ENCODE results near the gene TRIO.

The TRIO gene

GRCh38 chr5:14156650-14157492 is 13.7 kb downstream of the TRIO start:
- H3K4me3 ChIP-seq (ENCODE audit: control insufficient read depth, low read depth, low read length) = peak overlapping the region; percentile 32
- peak; percentile 99 for DNase-seq (ENCODE audit: low read depth)
- TF ChIP-seq CTCF (conservative IDR thresholded peaks at IDR 0.05; ENCODE audit: control insufficient read depth, insufficient read depth, low read depth, low read length) = no peak

GRCh38 chr5:14157493-14157782 is 14.3 kb downstream of the TRIO start:
- H3K4me3 ChIP-seq (ENCODE audit: control insufficient read depth, low read depth, low read length) = peak overlapping the region; percentile 10
- DNase-seq (ENCODE audit: low read depth) = no peak
- TF ChIP-seq CTCF (conservative IDR thresholded peaks at IDR 0.05; ENCODE audit: control insufficient read depth, insufficient read depth, low read depth, low read length) = no peak

GRCh38 chr5:14158890-14159666 is 15.9 kb downstream of the TRIO start:
- H3K4me3 ChIP-seq (ENCODE audit: control insufficient read depth, low read depth, low read length) = no peak overlapping the region
- TF ChIP-seq CTCF (conservative IDR thresholded peaks at IDR 0.05; ENCODE audit: control insufficient read depth, insufficient read depth, low read depth, low read length) = no peak
- DNase-seq (ENCODE audit: low read depth) = no peak

- TF ChIP-seq CTCF (conservative IDR thresholded peaks at IDR 0.05; ENCODE audit: control insufficient read depth, insufficient read depth, low read depth, low read length) = no peak
- H3K4me3 ChIP-seq (ENCODE audit: control insufficient read depth, low read depth, low read length) = no peak overlapping the region
- DNase-seq (ENCODE audit: low read depth) = no peak
Observed at GRCh38 chr5:14161825-14162556, 18.8 kb downstream of the TRIO start.

GRCh38 chr5:14164164-14165163 is 21.3 kb downstream of the TRIO start:
- no peak for TF ChIP-seq CTCF (conservative IDR thresholded peaks at IDR 0.05; ENCODE audit: control insufficient read depth, insufficient read depth, low read depth, low read length)
- no peak for DNase-seq (ENCODE audit: low read depth)
- H3K4me3 ChIP-seq (ENCODE audit: control insufficient read depth, low read depth, low read length) = no peak overlapping the region

Measured in fibroblast of mammary gland (primary cell).